Measurements from ENCODE around the gene FHIT.

GRCh38 chr3:61226166-61226686 lies 25.0 kb downstream of the FHIT start:
- no peak for TF ChIP-seq CTCF (IDR thresholded peaks at IDR 0.05)
- TF ChIP-seq EP300 (IDR thresholded peaks at IDR 0.05) = no peak

Measured in suprapubic skin (tissue), 3 donors.